ENCODE data around the gene HRH1.
A peak's percentile ranks its signal among the peaks of the same experiment; 100 is the strongest.

The HRH1 gene

GRCh38 chr3:11235385-11235784 is 81.1 kb downstream of the HRH1 start:
- no peak overlapping the region for H3K4me3 ChIP-seq (ENCODE audit: low read depth, low read length)
- no peak for TF ChIP-seq CTCF (IDR thresholded peaks at IDR 0.05; ENCODE audit: borderline replicate concordance, insufficient read depth, low read depth, low read length)

GRCh38 chr3:11236588-11237461 is 82.5 kb downstream of the HRH1 start:
- H3K4me3 ChIP-seq (ENCODE audit: low read depth, low read length), result no peak overlapping the region
- TF ChIP-seq CTCF (IDR thresholded peaks at IDR 0.05; ENCODE audit: borderline replicate concordance, insufficient read depth, low read depth, low read length), result peak; percentile 71

DNA sequence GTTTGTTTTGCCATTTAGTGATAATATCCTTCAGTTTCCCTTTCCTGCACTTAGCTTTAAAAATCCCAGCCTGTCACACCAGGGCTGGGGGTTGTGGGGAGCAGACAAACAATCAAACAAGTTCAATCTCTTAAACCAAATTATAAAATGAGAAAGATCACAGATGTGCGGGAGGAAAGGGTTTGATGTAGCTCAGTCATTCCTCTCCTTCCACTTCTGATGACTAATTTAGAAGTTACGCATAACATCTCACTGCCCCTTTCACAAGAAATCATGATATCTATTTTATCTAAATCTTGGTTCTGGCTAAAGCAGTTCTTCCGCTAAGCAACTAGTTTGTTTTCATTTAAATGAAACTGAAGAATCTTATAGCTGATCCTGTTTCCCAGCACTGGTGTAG is 83.8 kb downstream of the HRH1 start:
- H3K4me3 ChIP-seq (ENCODE audit: low read depth, low read length), result no peak overlapping the region
- no peak for TF ChIP-seq CTCF (IDR thresholded peaks at IDR 0.05; ENCODE audit: borderline replicate concordance, insufficient read depth, low read depth, low read length)

DNA sequence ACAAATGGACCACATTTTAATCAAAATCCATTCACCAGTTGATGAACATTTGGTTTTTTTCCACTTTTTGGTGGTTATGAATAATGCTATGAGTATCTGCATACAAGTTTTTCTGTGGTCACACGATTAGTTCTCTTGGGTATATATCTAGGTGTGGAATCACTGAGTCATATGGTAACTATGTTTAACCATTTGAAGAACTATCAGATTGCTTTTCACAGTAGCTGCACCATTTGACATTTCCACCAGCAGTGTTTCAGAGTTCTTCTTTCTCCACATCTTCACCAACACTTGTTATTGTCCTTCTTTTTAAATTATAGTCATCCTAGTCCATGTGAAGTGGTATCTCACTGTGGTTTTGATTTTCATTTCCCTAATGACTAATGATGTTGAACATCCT is 84.6 kb downstream of the HRH1 start:
- no peak overlapping the region for H3K4me3 ChIP-seq (ENCODE audit: low read depth, low read length)
- TF ChIP-seq CTCF (IDR thresholded peaks at IDR 0.05; ENCODE audit: borderline replicate concordance, insufficient read depth, low read depth, low read length), result no peak

GRCh38 chr3:11239796-11240195 is 85.5 kb downstream of the HRH1 start:
- no peak for TF ChIP-seq CTCF (IDR thresholded peaks at IDR 0.05; ENCODE audit: borderline replicate concordance, insufficient read depth, low read depth, low read length)
- H3K4me3 ChIP-seq (ENCODE audit: low read depth, low read length), result no peak overlapping the region

DNA sequence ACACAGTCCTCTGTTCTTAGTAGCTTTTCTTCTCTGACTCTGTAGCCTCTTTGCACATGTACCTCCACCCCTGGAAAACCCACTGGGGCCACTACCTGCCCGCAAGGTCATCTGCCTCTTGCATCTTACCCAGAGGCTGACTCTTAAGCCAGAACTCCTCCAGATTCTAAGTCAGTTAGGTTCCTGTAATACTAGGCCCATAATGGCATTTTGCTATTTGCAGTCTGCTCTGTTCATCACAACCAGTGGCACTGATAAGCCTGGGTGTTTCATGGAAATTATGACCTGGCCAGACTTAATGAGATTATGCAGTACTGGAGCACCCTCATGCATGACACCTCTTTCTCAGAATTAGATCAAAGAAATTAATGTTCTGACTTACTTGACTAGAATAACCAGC is 86.2 kb downstream of the HRH1 start:
- no peak for TF ChIP-seq CTCF (IDR thresholded peaks at IDR 0.05; ENCODE audit: borderline replicate concordance, insufficient read depth, low read depth, low read length)
- H3K4me3 ChIP-seq (ENCODE audit: low read depth, low read length), result no peak overlapping the region

GRCh38 chr3:11244121-11244677 is 89.9 kb downstream of the HRH1 start:
- TF ChIP-seq CTCF (IDR thresholded peaks at IDR 0.05; ENCODE audit: borderline replicate concordance, insufficient read depth, low read depth, low read length), result no peak
- H3K4me3 ChIP-seq (ENCODE audit: low read depth, low read length), result no peak overlapping the region

All from GM12875 (cell line).